ENCODE data around the gene NMNAT2. TPM values are rescaled to one million over a fixed set of nuclear protein-coding genes. Genes with fewer than 3 reads are reported as not detected.

The NMNAT2 gene
- total RNA-seq, 2 experiments from 2014 or later = not detected

- intact Hi-C loops (cut with micrococcal nuclease; ENCODE audit: unreplicated experiment) = no loop called here
- Histone ChIP-seq H4K20me1 (ENCODE audit: insufficient read depth, low read length) (no peaks in the 10 kb centered on the region), H3K4me3 (ENCODE audit: low read depth, low read length, poor library complexity, severe bottlenecking) (no peak overlapping the region), H3K9me2 (ENCODE audit: insufficient read depth, low read length) (no peaks in the 10 kb centered on the region), H2AFZ (ENCODE audit: low read length) (no peak overlapping the region), H3K9me3 (ENCODE audit: low read length) (no peaks in the 10 kb centered on the region), H3K4me1 (ENCODE audit: insufficient read depth, low read length, poor library complexity, severe bottlenecking) (no peaks in the 10 kb centered on the region), H3K27ac (ENCODE audit: low read depth, low read length, poor library complexity, severe bottlenecking) (no peak overlapping the region), H3K79me2 (ENCODE audit: insufficient read depth, low read depth, low read length) (no peaks in the 10 kb centered on the region), H3K36me3 (ENCODE audit: insufficient read depth, low read length) (no peaks in the 10 kb centered on the region), H3K4me2 (ENCODE audit: low read length) (no peak overlapping the region)
- no peak for DNase-seq (ENCODE audit: low spot score)
- POLR2A ChIA-PET = interaction anchor here (0.6 to 0.9 kb wide), 3 partner anchors 13 to 296 kb away, joined by 3 to 4 read pairs (median 3); no protein-coding TSS in a partner anchor
- CTCF ChIA-PET (ENCODE audit: unreplicated experiment) = no interaction called here
- BruUV-seq (replicated peaks) = no TSS peak
- TF ChIP-seq CTCF (conservative IDR thresholded peaks at IDR 0.05; ENCODE audit: low read length) = no peak
- TF ChIP-seq EZH2phosphoT487 (IDR thresholded peaks at IDR 0.05; ENCODE audit: borderline replicate concordance, low read depth, low read length) = no peak
Measured at GRCh38 chr1:183238071-183238470, 180.1 kb downstream of the NMNAT2 start.

- Histone ChIP-seq H3K36me3 (ENCODE audit: insufficient read depth, low read length) (no peaks in the 10 kb centered on the region), H3K79me2 (ENCODE audit: insufficient read depth, low read depth, low read length) (no peaks in the 10 kb centered on the region), H4K20me1 (ENCODE audit: insufficient read depth, low read length) (no peaks in the 10 kb centered on the region), H3K4me3 (ENCODE audit: low read depth, low read length, poor library complexity, severe bottlenecking) (no peak overlapping the region), H3K27ac (ENCODE audit: low read depth, low read length, poor library complexity, severe bottlenecking) (no peak overlapping the region), H3K9me2 (ENCODE audit: insufficient read depth, low read length) (no peaks in the 10 kb centered on the region), H2AFZ (ENCODE audit: low read length) (no peak overlapping the region), H3K9me3 (ENCODE audit: low read length) (no peaks in the 10 kb centered on the region), H3K4me2 (ENCODE audit: low read length) (no peak overlapping the region), H3K4me1 (ENCODE audit: insufficient read depth, low read length, poor library complexity, severe bottlenecking) (no peaks in the 10 kb centered on the region)
- ChIA-PET CTCF (ENCODE audit: unreplicated experiment) (no interaction called here), POLR2A (no interaction called here)
- BruUV-seq (replicated peaks) = no TSS peak
- no peak for DNase-seq (ENCODE audit: low spot score)
- TF ChIP-seq EZH2phosphoT487 (IDR thresholded peaks at IDR 0.05; ENCODE audit: borderline replicate concordance, low read depth, low read length) = no peak
- no peak for TF ChIP-seq CTCF (conservative IDR thresholded peaks at IDR 0.05; ENCODE audit: low read length)
- intact Hi-C loops (cut with micrococcal nuclease; ENCODE audit: unreplicated experiment) = no loop called here
Measured at GRCh38 chr1:183237046-183237445, 181.1 kb downstream of the NMNAT2 start.

GRCh38 chr1:183236158-183236725 lies 181.9 kb downstream of the NMNAT2 start:
- DNase-seq (ENCODE audit: low spot score) = no peak
- POLR2A ChIA-PET = no interaction called here
- H3K27ac ChIP-seq (ENCODE audit: low read depth, low read length, poor library complexity, severe bottlenecking) = no peak overlapping the region
- H2AFZ ChIP-seq (ENCODE audit: low read length) = no peak overlapping the region
- H3K79me2 ChIP-seq (ENCODE audit: insufficient read depth, low read depth, low read length) = no peaks in the 10 kb centered on the region
- no peaks in the 10 kb centered on the region for H3K9me2 ChIP-seq (ENCODE audit: insufficient read depth, low read length)
- intact Hi-C loops (cut with micrococcal nuclease; ENCODE audit: unreplicated experiment) = no loop called here
- H3K4me3 ChIP-seq (ENCODE audit: low read depth, low read length, poor library complexity, severe bottlenecking) = no peak overlapping the region
- no peaks in the 10 kb centered on the region for H3K4me1 ChIP-seq (ENCODE audit: insufficient read depth, low read length, poor library complexity, severe bottlenecking)
- H3K36me3 ChIP-seq (ENCODE audit: insufficient read depth, low read length) = no peaks in the 10 kb centered on the region
- no TSS peak for BruUV-seq (replicated peaks)
- no peak for TF ChIP-seq CTCF (conservative IDR thresholded peaks at IDR 0.05; ENCODE audit: low read length)
- TF ChIP-seq EZH2phosphoT487 (IDR thresholded peaks at IDR 0.05; ENCODE audit: borderline replicate concordance, low read depth, low read length) = no peak
- H4K20me1 ChIP-seq (ENCODE audit: insufficient read depth, low read length) = no peaks in the 10 kb centered on the region
- CTCF ChIA-PET (ENCODE audit: unreplicated experiment) = no interaction called here
- H3K9me3 ChIP-seq (ENCODE audit: low read length) = no peaks in the 10 kb centered on the region
- H3K4me2 ChIP-seq (ENCODE audit: low read length) = no peak overlapping the region

Measured in OCI-LY7 (cell line).